PC-9 (cell line): ENCODE results near the gene SH3PXD2A. TPM values are rescaled to one million over a fixed set of nuclear protein-coding genes. Genes with fewer than 3 reads are reported as not detected.

Experiments
- BruUV-seq: library from RNA; stranded (reverse); fragments of 400-500 nt; replicated peaks from 2 replicates; lab custom pipeline; 2021; lab: Mats Ljungman, UMichigan
- CTCF ChIA-PET: fragments of 300-600 bp; sonication (Branson Sonifier 250); formaldehyde crosslinking; loops from one replicate; lab custom pipeline; 2022; ENCODE audit warnings: antibody characterized with exemption; lab: Charles Lee
- POLR2A ChIA-PET: fragments of 300-600 bp; sonication (Branson Sonifier 250); formaldehyde crosslinking; loops from one replicate; lab custom pipeline; 2022; ENCODE audit warnings: antibody characterized with exemption; ENCODE audit not compliant: unreplicated experiment; lab: Charles Lee
- DNase-seq, 2 experiments: peaks; one replicate each; pipeline versions ENCODE4 v3.0.0 to v3.0.0-alpha.2; 2015 to 2022; ENCODE audit warnings: mixed read lengths in 1 of 2
- H2AFZ ChIP-seq: fragments of 200-600 bp; sonication (generic); 2 replicates; pipeline ENCODE4 v1.8.1; 2017; ENCODE audit warnings: antibody characterized with exemption
- H3F3A ChIP-seq: fragments of 200-600 bp; sonication (generic); 2 replicates; pipeline ENCODE4 v1.8.1; 2017; ENCODE audit warnings: antibody characterized with exemption, mild to moderate bottlenecking, low read depth; ENCODE audit not compliant: insufficient read depth
- H3K27ac ChIP-seq: fragments of 200-600 bp; sonication (generic); 2 replicates; pipeline ENCODE4 v1.6.1; 2016; ENCODE audit warnings: mixed run types
- H3K27me3 ChIP-seq: fragments of 200-600 bp; sonication (generic); 2 replicates; pipeline ENCODE4 v1.6.1; 2016; ENCODE audit warnings: low read depth, mixed run types; ENCODE audit not compliant: insufficient read depth
- H3K36me3 ChIP-seq: fragments of 200-600 bp; sonication (generic); 2 replicates; pipeline ENCODE4 v1.6.1; 2016; ENCODE audit warnings: low read depth, mixed run types
- H3K4me1 ChIP-seq: fragments of 200-600 bp; sonication (generic); replicated peaks from 2 replicates; pipeline ENCODE4 v1.6.1; 2016; ENCODE audit warnings: mixed run types; ENCODE audit not compliant: insufficient read depth
- H3K4me2 ChIP-seq: fragments of 200-600 bp; sonication (generic); 2 replicates; pipeline ENCODE4 v1.6.1; 2017; ENCODE audit warnings: mixed run types
- H3K4me3 ChIP-seq: fragments of 200-600 bp; sonication (generic); 2 replicates; pipeline ENCODE4 v1.6.1; 2016; ENCODE audit warnings: mixed run types
- H3K79me2 ChIP-seq: fragments of 200-600 bp; sonication (generic); 2 replicates; pipeline ENCODE4 v1.6.1; 2017; ENCODE audit warnings: low read depth, mixed run types
- H3K9me2 ChIP-seq: fragments of 200-600 bp; sonication (generic); 2 replicates; pipeline ENCODE4 v1.8.1; 2017; ENCODE audit warnings: mild to moderate bottlenecking; ENCODE audit not compliant: insufficient read depth
- H3K9me3 ChIP-seq: fragments of 200-600 bp; sonication (generic); 2 replicates; pipeline ENCODE4 v1.8.1; 2016; ENCODE audit warnings: low read depth; ENCODE audit not compliant: insufficient read depth
- H4K20me1 ChIP-seq: fragments of 200-600 bp; sonication (generic); 2 replicates; pipeline ENCODE4 v1.8.1; 2017; ENCODE audit not compliant: insufficient read depth
- CTCF ChIP-seq: fragments of 200-600 bp; sonication (generic); conservative IDR thresholded peaks from 2 replicates; pipeline ENCODE4 v1.6.1; 2017; ENCODE audit warnings: mixed run types, antibody characterized with exemption, mild to moderate bottlenecking, moderate library complexity
- EZH2 ChIP-seq: fragments of 200-600 bp; sonication (generic); IDR thresholded peaks from 2 replicates; pipeline ENCODE4 v1.8.0; 2017; ENCODE audit warnings: antibody characterized with exemption, low read depth
- intact Hi-C: fragments of 100-400 bp; cut with micrococcal nuclease; formaldehyde crosslinking; loops from one replicate; pipeline ENCODE4 v1.10.0; 2022; ENCODE audit not compliant: unreplicated experiment
- total RNA-seq: library from RNA; stranded (reverse); gene quantifications from 2 replicates; pipeline ENCODE4 v1.2.3, GENCODE V29; 2021

SH3PXD2A gene
- total RNA-seq, 1 experiment from 2014 or later: 12.5 TPM

DNA sequence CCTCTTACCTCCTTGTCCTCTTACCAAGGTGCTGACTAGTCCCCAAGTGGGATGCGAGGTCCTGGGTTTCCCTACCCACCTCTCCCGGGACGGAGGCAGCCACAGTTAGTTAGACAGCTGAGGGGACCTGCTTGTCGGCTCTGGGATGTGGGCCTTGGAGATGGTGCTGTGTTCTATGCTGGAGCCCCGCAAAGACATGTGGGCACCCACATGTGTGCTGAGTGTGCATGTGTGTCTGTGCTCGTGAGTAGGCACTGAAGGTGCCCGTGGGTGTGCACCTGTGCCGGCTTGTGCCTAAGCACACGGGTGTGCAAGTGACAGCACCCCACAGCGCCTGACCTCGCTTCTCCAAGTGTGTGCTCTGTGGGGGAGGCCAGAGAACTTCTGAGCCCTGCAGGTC lies 299.7 kb downstream of the SH3PXD2A start:
- Histone ChIP-seq H3K36me3 (no peaks in the 10 kb centered on the region), H3K79me2 (no peaks in the 10 kb centered on the region), H3K9me3 (no peaks in the 10 kb centered on the region), H3K9me2 (no peaks in the 10 kb centered on the region), H3K4me3 (peak overlapping the region; percentile 49; the same call in 1 of the 2 replicates), H3K4me2 (peak overlapping the region; percentile 78), H3K27ac (no peak overlapping the region), H4K20me1 (no peaks in the 10 kb centered on the region), H3K4me1 (no peaks in the 10 kb centered on the region), H3F3A (no peaks in the 10 kb centered on the region), H3K27me3 (no peaks in the 10 kb centered on the region), H2AFZ (no peak overlapping the region)
- POLR2A ChIA-PET: no interaction called here
- intact Hi-C loops: no loop called here
- no peak for DNase-seq
- no TSS peak for BruUV-seq
- no peak for TF ChIP-seq CTCF
- no peak for TF ChIP-seq EZH2
- CTCF ChIA-PET: no interaction called here

GRCh38 chr10:103555325-103555649 lies 300.1 kb downstream of the SH3PXD2A start:
- Histone ChIP-seq H3K4me1 (no peaks in the 10 kb centered on the region), H3K27me3 (no peaks in the 10 kb centered on the region), H3K4me3 (peak overlapping the region; percentile 49; the same call in 1 of the 2 replicates), H3F3A (no peaks in the 10 kb centered on the region), H3K79me2 (no peaks in the 10 kb centered on the region), H3K27ac (no peak overlapping the region), H4K20me1 (no peaks in the 10 kb centered on the region), H2AFZ (no peak overlapping the region), H3K9me2 (no peaks in the 10 kb centered on the region), H3K9me3 (no peaks in the 10 kb centered on the region), H3K36me3 (no peaks in the 10 kb centered on the region), H3K4me2 (peak overlapping the region; percentile 78)
- TF ChIP-seq EZH2 (no peak), CTCF (no peak)
- POLR2A ChIA-PET: no interaction called here
- no TSS peak for BruUV-seq
- DNase-seq: no peak
- CTCF ChIA-PET: no interaction called here
- intact Hi-C loops: no loop called here

- H3K27me3 ChIP-seq: no peaks in the 10 kb centered on the region
- H3K27ac ChIP-seq: no peak overlapping the region
- no peaks in the 10 kb centered on the region for H3K36me3 ChIP-seq
- TF ChIP-seq EZH2 (no peak), CTCF (no peak)
- CTCF ChIA-PET: no interaction called here
- H2AFZ ChIP-seq: no peak overlapping the region
- peak overlapping the region; percentile 49; the same call in 1 of the 2 replicates for H3K4me3 ChIP-seq
- POLR2A ChIA-PET: interaction anchor here (0.6 kb wide), 1 partner anchor 811 kb away, joined by 12 read pairs; the partner anchor contains the start of gene WBP1L
- BruUV-seq: no TSS peak
- no peaks in the 10 kb centered on the region for H3K4me1 ChIP-seq
- H3F3A ChIP-seq: no peaks in the 10 kb centered on the region
- no peaks in the 10 kb centered on the region for H3K9me2 ChIP-seq
- intact Hi-C loops: no loop called here
- H3K9me3 ChIP-seq: no peaks in the 10 kb centered on the region
- H3K4me2 ChIP-seq: peak overlapping the region; percentile 78
- no peaks in the 10 kb centered on the region for H4K20me1 ChIP-seq
- DNase-seq: peak in 1 of 2 experiments; percentile 32
- no peaks in the 10 kb centered on the region for H3K79me2 ChIP-seq
Measured at GRCh38 chr10:103554488-103555324, 300.7 kb downstream of the SH3PXD2A start.
